Measurements from ENCODE around the gene FREM2.

Gene FREM2

GRCh38 chr13:38767506-38768265 lies 80.8 kb downstream of the FREM2 start:
- DNase-seq, result no peak

GRCh38 chr13:38769526-38769925 lies 82.6 kb downstream of the FREM2 start:
- no peak for DNase-seq

- DNase-seq, result no peak
These were observed 88.2 kb downstream of the FREM2 start for GRCh38 chr13:38775085-38775484.

- DNase-seq, result no peak
These were observed 90.7 kb downstream of the FREM2 start for GRCh38 chr13:38777347-38778119.

GRCh38 chr13:38781539-38781938 lies 94.7 kb downstream of the FREM2 start:
- DNase-seq, result no peak

- no peak for DNase-seq
These were observed 97.4 kb downstream of the FREM2 start for GRCh38 chr13:38784036-38784880.

GRCh38 chr13:38785042-38785441 lies 98.2 kb downstream of the FREM2 start:
- DNase-seq, result no peak

- no peak for DNase-seq
These were observed 98.6 kb downstream of the FREM2 start for GRCh38 chr13:38785490-38785889.

- DNase-seq, result no peak
These were observed 100.7 kb downstream of the FREM2 start for GRCh38 chr13:38787550-38787949.

- DNase-seq, result no peak
These were observed 110.0 kb downstream of the FREM2 start for GRCh38 chr13:38796890-38797289.

- no peak for DNase-seq
These were observed 116.7 kb downstream of the FREM2 start for GRCh38 chr13:38803531-38803930.

GRCh38 chr13:38804061-38804460 lies 117.2 kb downstream of the FREM2 start:
- no peak for DNase-seq

GRCh38 chr13:38804536-38804935 lies 117.7 kb downstream of the FREM2 start:
- no peak for DNase-seq

- no peak for DNase-seq
These were observed 127.5 kb downstream of the FREM2 start for GRCh38 chr13:38814331-38814730.

GRCh38 chr13:38819053-38819452 lies 132.2 kb downstream of the FREM2 start:
- no peak for DNase-seq

GRCh38 chr13:38819596-38819995 lies 132.7 kb downstream of the FREM2 start:
- DNase-seq, result no peak

GRCh38 chr13:38821770-38822551 lies 135.1 kb downstream of the FREM2 start:
- no peak for DNase-seq

GRCh38 chr13:38824342-38824741 lies 137.5 kb downstream of the FREM2 start:
- DNase-seq, result no peak

- no peak for DNase-seq
These were observed 139.4 kb downstream of the FREM2 start for GRCh38 chr13:38826182-38826813.

- no peak for DNase-seq
These were observed 143.7 kb downstream of the FREM2 start for GRCh38 chr13:38830442-38831045.

GRCh38 chr13:38844581-38844980 lies 157.7 kb downstream of the FREM2 start:
- DNase-seq, result no peak

GRCh38 chr13:38848360-38848759 lies 161.5 kb downstream of the FREM2 start:
- no peak for DNase-seq

Data from hematopoietic multipotent progenitor cell treated with erythropoietin and hydrocortisone succinate and interleukin-3 and kit ligand, for 4 days (in vitro differentiated cells).